Cardiac muscle cell (in vitro differentiated cells and primary cell): ENCODE measurements around the gene PZP. TPM values are rescaled to one million over a fixed set of nuclear protein-coding genes. Genes with fewer than 3 reads are reported as not detected.
"Not testable (repeated sequence)": the region's sequence is repeated elsewhere in the genome, so short reads cannot be mapped to it uniquely, and the experiment has no call there.

Experiments
- DNase-seq, 2 donors: peaks; one replicate each; pipeline versions ENCODE4 v3.0.0 to v3.0.0-alpha.2; 2010 to 2017; ENCODE audit warnings: low read depth in 1 of 2, low spot score in 1 of 2
- H3K27ac ChIP-seq: fragments of 200-600 bp; sonication (generic); 2 replicates; pipeline ENCODE4 v1.5.1; 2016
- H3K27me3 ChIP-seq: fragments of 200-600 bp; sonication (generic); 2 replicates; pipeline ENCODE4 v1.6.0; 2016; ENCODE audit warnings: control low read depth
- H3K36me3 ChIP-seq: fragments of 200-600 bp; sonication (generic); 2 replicates; pipeline ENCODE4 v1.5.1; 2016; ENCODE audit warnings: control low read depth
- H3K4me1 ChIP-seq: fragments of 200-600 bp; sonication (generic); 2 replicates; pipeline ENCODE4 v1.8.1; 2017; ENCODE audit warnings: low read depth, mild to moderate bottlenecking, mixed run types
- H3K4me3 ChIP-seq: fragments of 200-600 bp; sonication (generic); 2 replicates; pipeline ENCODE4 v1.5.1; 2016; ENCODE audit warnings: mild to moderate bottlenecking
- H3K9me3 ChIP-seq: fragments of 200-600 bp; sonication (generic); 2 replicates; pipeline ENCODE4 v1.5.1; 2017; ENCODE audit warnings: low read depth, mild to moderate bottlenecking, control low read depth
- polyA plus RNA-seq: library from polyadenylated mRNA; unstranded; fragments of >200 nt; fragmentation: Nextera tagmentation; extraction: Ambion mirVana; gene quantifications from 2 replicates; pipeline ENCODE4 v1.2.1, GENCODE V29; 2016
- total RNA-seq: library from RNA; depleted of rRNA; stranded (reverse); fragments of >200 nt; gene quantifications from 2 replicates; pipeline ENCODE4 v1.2.3, GENCODE V29; 2016
- TF ChIP-seq, protein P1 (sequence below): IDR thresholded peaks from 2 replicates; pipeline ENCODE4 v1.5.1; 2012; ENCODE audit warnings: low read depth, mild to moderate bottlenecking, low read length

PZP gene
- total and polyA plus RNA-seq, 2 experiments from 2014 or later: 0.33 TPM; not detected in 1

DNA sequence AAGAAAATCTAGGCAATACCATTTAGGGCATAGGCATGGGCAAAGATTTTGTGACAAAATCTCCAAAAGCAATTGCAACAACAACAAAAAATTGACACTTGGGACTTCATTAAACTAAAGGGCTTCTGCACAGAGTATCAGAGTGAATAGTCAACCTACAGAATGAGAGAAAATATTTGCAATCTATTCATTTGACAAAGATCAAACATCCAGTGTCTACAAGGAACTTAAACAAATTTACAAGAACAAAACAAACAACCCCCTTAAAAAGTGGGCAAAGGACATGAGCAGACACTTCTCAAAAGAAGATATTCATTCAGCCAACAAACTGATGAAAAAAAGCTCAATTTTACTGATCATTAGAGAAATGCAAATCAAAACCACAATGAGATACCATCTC lies 44.1 kb upstream of the PZP start:
- no peaks in the 10 kb centered on the region for H3K36me3 ChIP-seq
- TF ChIP-seq, protein P1, sequence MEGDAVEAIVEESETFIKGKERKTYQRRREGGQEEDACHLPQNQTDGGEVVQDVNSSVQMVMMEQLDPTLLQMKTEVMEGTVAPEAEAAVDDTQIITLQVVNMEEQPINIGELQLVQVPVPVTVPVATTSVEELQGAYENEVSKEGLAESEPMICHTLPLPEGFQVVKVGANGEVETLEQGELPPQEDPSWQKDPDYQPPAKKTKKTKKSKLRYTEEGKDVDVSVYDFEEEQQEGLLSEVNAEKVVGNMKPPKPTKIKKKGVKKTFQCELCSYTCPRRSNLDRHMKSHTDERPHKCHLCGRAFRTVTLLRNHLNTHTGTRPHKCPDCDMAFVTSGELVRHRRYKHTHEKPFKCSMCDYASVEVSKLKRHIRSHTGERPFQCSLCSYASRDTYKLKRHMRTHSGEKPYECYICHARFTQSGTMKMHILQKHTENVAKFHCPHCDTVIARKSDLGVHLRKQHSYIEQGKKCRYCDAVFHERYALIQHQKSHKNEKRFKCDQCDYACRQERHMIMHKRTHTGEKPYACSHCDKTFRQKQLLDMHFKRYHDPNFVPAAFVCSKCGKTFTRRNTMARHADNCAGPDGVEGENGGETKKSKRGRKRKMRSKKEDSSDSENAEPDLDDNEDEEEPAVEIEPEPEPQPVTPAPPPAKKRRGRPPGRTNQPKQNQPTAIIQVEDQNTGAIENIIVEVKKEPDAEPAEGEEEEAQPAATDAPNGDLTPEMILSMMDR: no peak

GRCh38 chr12:9248435-9248834 lies 40.2 kb upstream of the PZP start:
- TF ChIP-seq, protein P1: no peak
- Histone ChIP-seq H3K4me3 (no peak overlapping the region), H3K9me3 (no peaks in the 10 kb centered on the region), H3K27me3 (no peaks in the 10 kb centered on the region), H3K4me1 (no peaks in the 10 kb centered on the region), H3K27ac (no peak overlapping the region), H3K36me3 (no peaks in the 10 kb centered on the region)
- no peak for DNase-seq

More for the DNA sequence above, 44.1 kb upstream of the PZP start:
- no peak overlapping the region for H3K27ac ChIP-seq
- H3K27me3 ChIP-seq: no peaks in the 10 kb centered on the region
- no peaks in the 10 kb centered on the region for H3K4me1 ChIP-seq
- DNase-seq: no peak
- H3K4me3 ChIP-seq: no peak overlapping the region
- no peaks in the 10 kb centered on the region for H3K9me3 ChIP-seq

DNA sequence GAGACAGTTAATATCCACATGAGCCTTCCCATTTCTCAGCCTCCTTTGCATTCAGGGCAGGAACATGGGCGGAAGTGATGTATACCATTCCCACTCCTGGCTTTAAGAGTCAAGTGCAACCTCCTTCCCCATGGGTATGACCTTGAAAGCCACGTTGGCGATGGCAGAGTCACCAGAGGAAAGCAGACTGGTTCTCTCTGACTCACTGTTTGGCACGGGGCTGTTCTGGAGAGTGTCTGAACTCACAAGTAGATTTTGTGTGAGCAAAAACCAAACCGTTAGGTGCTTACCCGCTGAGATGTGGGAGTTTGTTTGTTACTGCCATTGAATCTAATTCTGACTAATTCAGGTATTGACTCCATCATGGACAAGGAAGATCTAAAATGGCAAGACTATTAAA lies 36.7 kb upstream of the PZP start:
- no peaks in the 10 kb centered on the region for H3K9me3 ChIP-seq
- H3K4me1 ChIP-seq: no peaks in the 10 kb centered on the region
- no peak overlapping the region for H3K27ac ChIP-seq
- TF ChIP-seq, protein P1: no peak
- no peaks in the 10 kb centered on the region for H3K27me3 ChIP-seq
- H3K4me3 ChIP-seq: no peak overlapping the region
- DNase-seq: no peak
- no peaks in the 10 kb centered on the region for H3K36me3 ChIP-seq

GRCh38 chr12:9243999-9244649 lies 35.9 kb upstream of the PZP start:
- Histone ChIP-seq H3K36me3 (no peaks in the 10 kb centered on the region), H3K9me3 (no peaks in the 10 kb centered on the region), H3K27ac (no peak overlapping the region), H3K4me1 (no peaks in the 10 kb centered on the region), H3K4me3 (no peak overlapping the region), H3K27me3 (no peaks in the 10 kb centered on the region)
- TF ChIP-seq, protein P1: no peak
- no peak for DNase-seq

DNA sequence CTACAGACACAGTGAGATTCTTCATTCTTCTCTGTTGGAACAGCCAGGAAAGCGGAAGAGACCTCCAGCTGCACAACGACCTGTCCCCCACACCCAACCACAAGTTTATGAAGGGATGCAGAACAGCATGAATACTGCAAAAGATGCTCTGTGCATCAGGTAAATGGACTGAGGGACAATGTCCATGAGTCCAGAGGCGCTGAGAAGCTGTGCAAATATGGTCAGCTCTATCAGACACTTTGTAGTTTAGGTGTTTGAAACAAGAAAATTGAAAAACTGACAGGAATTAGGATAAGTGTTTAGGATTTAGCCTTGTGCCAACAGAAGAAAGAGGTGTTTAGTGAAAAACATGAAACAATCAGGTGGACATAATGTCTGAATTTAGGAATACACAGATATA lies 33.1 kb upstream of the PZP start:
- Histone ChIP-seq H3K4me1 (no peaks in the 10 kb centered on the region), H3K27ac (no peak overlapping the region), H3K36me3 (no peaks in the 10 kb centered on the region), H3K4me3 (no peak overlapping the region), H3K9me3 (no peaks in the 10 kb centered on the region), H3K27me3 (no peaks in the 10 kb centered on the region)
- TF ChIP-seq, protein P1: no peak
- no peak for DNase-seq

DNA sequence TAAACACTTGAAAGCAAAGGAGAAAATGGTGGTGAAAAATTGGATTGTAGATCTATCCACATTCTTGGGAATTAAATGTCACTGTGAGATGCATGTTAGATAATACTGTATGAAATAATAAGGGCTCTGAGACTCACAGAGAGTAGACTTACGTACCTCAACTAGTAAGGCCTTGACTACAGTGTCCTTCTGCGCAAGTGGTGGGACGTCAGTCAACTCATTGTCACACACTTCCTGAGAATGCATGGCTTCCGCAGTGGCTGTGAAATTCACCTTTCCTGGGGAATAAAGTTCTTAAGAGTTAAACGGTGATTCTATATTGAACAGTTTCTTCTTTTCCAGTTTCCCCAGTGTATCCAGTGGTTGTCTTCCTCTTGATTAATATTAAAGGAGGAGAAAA lies 32.6 kb upstream of the PZP start:
- Histone ChIP-seq H3K36me3 (no peaks in the 10 kb centered on the region), H3K27me3 (no peaks in the 10 kb centered on the region), H3K9me3 (no peaks in the 10 kb centered on the region), H3K27ac (no peak overlapping the region), H3K4me1 (no peaks in the 10 kb centered on the region), H3K4me3 (no peak overlapping the region)
- TF ChIP-seq, protein P1: no peak
- no peak for DNase-seq

- H3K4me3 ChIP-seq, H3K36me3 ChIP-seq, H3K27me3 ChIP-seq, H3K9me3 ChIP-seq, H3K27ac ChIP-seq, H3K4me1 ChIP-seq: not testable (repeated sequence)
- DNase-seq: peak in 1 of 2 donors; percentile 2
Observed at GRCh38 chr12:9240004-9240635, 31.9 kb upstream of the PZP start.
